H9 (cell line): ENCODE results near the gene TNIK. TPM values are rescaled to one million over a fixed set of nuclear protein-coding genes. Genes with fewer than 3 reads are reported as not detected.

ENCODE experiments used
- DNase-seq: peaks from one replicate; pipeline ENCODE4 v3.0.0-alpha.2; 2017
- H2AFZ ChIP-seq: one replicate; pipeline ENCODE4 v1.6.1; 2013; ENCODE audit warnings: mild to moderate bottlenecking, low read length, control low read depth, moderate library complexity
- H2AK5ac ChIP-seq: 2 replicates; pipeline ENCODE4 v1.6.1; 2013; ENCODE audit warnings: low read length, control low read depth, mixed read lengths; ENCODE audit not compliant: insufficient read length
- H2BK120ac ChIP-seq: one replicate; pipeline ENCODE4 v1.6.1; 2013; ENCODE audit warnings: low read depth, mild to moderate bottlenecking, low read length, control low read depth, inconsistent platforms; ENCODE audit not compliant: poor library complexity, severe bottlenecking
- H2BK12ac ChIP-seq: 2 replicates; pipeline ENCODE4 v1.6.1; 2013; ENCODE audit warnings: low read length, control low read depth, mixed read lengths, low read depth; ENCODE audit not compliant: insufficient read length
- H2BK15ac ChIP-seq: 2 replicates; pipeline ENCODE4 v1.6.1; 2013; ENCODE audit warnings: low read depth, low read length, control low read depth
- H2BK20ac ChIP-seq: one replicate; pipeline ENCODE4 v1.6.1; 2013; ENCODE audit warnings: low read depth, mild to moderate bottlenecking, low read length, control low read depth, inconsistent platforms; ENCODE audit not compliant: poor library complexity, severe bottlenecking
- H2BK5ac ChIP-seq: 2 replicates; pipeline ENCODE4 v1.6.1; 2013; ENCODE audit warnings: low read length, control low read depth, mixed read lengths; ENCODE audit not compliant: insufficient read length
- H3K14ac ChIP-seq: 2 replicates; pipeline ENCODE4 v1.6.1; 2013; ENCODE audit warnings: low read length, control low read depth; ENCODE audit not compliant: insufficient read depth
- H3K18ac ChIP-seq: 2 replicates; pipeline ENCODE4 v1.6.1; 2013; ENCODE audit warnings: low read depth, mild to moderate bottlenecking, mixed read lengths, low read length, control low read depth; ENCODE audit not compliant: insufficient read length
- H3K23ac ChIP-seq: 2 replicates; pipeline ENCODE4 v1.6.1; 2013; ENCODE audit warnings: low read length, control low read depth, mixed read lengths, low read depth; ENCODE audit not compliant: insufficient read length
- H3K23me2 ChIP-seq: 2 replicates; pipeline ENCODE4 v1.6.1; 2013; ENCODE audit warnings: low read depth, mild to moderate bottlenecking, mixed read lengths, low read length, control low read depth; ENCODE audit not compliant: insufficient read length, poor library complexity, severe bottlenecking
- H3K27ac ChIP-seq: 2 replicates; pipeline ENCODE4 v1.5.1; 2013; ENCODE audit warnings: low read length, control low read depth, mixed read lengths, low read depth; ENCODE audit not compliant: insufficient read length
- H3K27me3 ChIP-seq: 2 replicates; pipeline ENCODE4 v1.6.1; 2013; ENCODE audit warnings: low read length, control low read depth, inconsistent platforms; ENCODE audit not compliant: insufficient read depth
- H3K4ac ChIP-seq: 2 replicates; pipeline ENCODE4 v1.6.1; 2013; ENCODE audit warnings: low read depth, mild to moderate bottlenecking, control low read depth, inconsistent platforms, low read length, moderate library complexity
- H3K4me1 ChIP-seq: 2 replicates; pipeline ENCODE4 v1.6.1; 2013; ENCODE audit warnings: low read length, control low read depth, inconsistent platforms; ENCODE audit not compliant: insufficient read depth
- H3K4me2 ChIP-seq: 2 replicates; pipeline ENCODE4 v1.6.1; 2013; ENCODE audit warnings: low read length, control low read depth, mixed read lengths; ENCODE audit not compliant: insufficient read length, insufficient read depth
- H3K56ac ChIP-seq: 2 replicates; pipeline ENCODE4 v1.6.1; 2013; ENCODE audit warnings: low read depth, mild to moderate bottlenecking, mixed read lengths, low read length, control low read depth; ENCODE audit not compliant: insufficient read length
- H3K79me1 ChIP-seq: 2 replicates; pipeline ENCODE4 v1.6.1; 2013; ENCODE audit warnings: low read depth, mild to moderate bottlenecking, moderate library complexity, low read length, control low read depth, inconsistent platforms; ENCODE audit not compliant: insufficient read depth, poor library complexity, severe bottlenecking
- H3K79me2 ChIP-seq: 2 replicates; pipeline ENCODE4 v1.6.1; 2013; ENCODE audit warnings: low read length, control low read depth, inconsistent platforms; ENCODE audit not compliant: insufficient read depth
- H3K9ac ChIP-seq: 2 replicates; pipeline ENCODE4 v1.6.1; 2013; ENCODE audit warnings: low read length, control low read depth, mixed read lengths; ENCODE audit not compliant: insufficient read length; ENCODE audit errors: extremely low read depth
- H3K9me3 ChIP-seq: one replicate; pipeline ENCODE4 v1.6.1; 2013; ENCODE audit warnings: low read depth, low read length, inconsistent platforms; ENCODE audit not compliant: control insufficient read depth
- H3T11ph ChIP-seq: one replicate; pipeline ENCODE4 v1.6.1; 2013; ENCODE audit warnings: mild to moderate bottlenecking, low read length, control low read depth, inconsistent platforms
- H4K20me1 ChIP-seq: one replicate; pipeline ENCODE4 v1.6.1; 2013; ENCODE audit not compliant: control insufficient read depth, insufficient read length, insufficient read depth
- H4K5ac ChIP-seq: 2 replicates; pipeline ENCODE4 v1.6.1; 2013; ENCODE audit warnings: low read depth, mild to moderate bottlenecking, mixed read lengths, low read length, control low read depth; ENCODE audit not compliant: insufficient read length
- H4K8ac ChIP-seq: replicated peaks from 2 replicates; pipeline ENCODE4 v1.6.1; 2013; ENCODE audit warnings: low read length, control low read depth, mixed read lengths, low read depth; ENCODE audit not compliant: insufficient read length
- H4K91ac ChIP-seq: 2 replicates; pipeline ENCODE4 v1.6.1; 2013; ENCODE audit warnings: low read depth, mild to moderate bottlenecking, moderate library complexity, mixed read lengths, low read length, control low read depth; ENCODE audit not compliant: insufficient read length
- H3K27ac Mint-ChIP-seq, 3 experiments: 2 replicates in 2 of 3; 3 replicates in 1 of 3; pipeline ENCODE4 v1.8.0; 2020 to 2021; ENCODE audit warnings: mixed read lengths in 3 of 3, mild to moderate bottlenecking in 1 of 3, moderate library complexity in 1 of 3
- H3K27me3 Mint-ChIP-seq: 2 replicates; pipeline ENCODE4 v1.8.0; 2021; ENCODE audit warnings: low read depth, mild to moderate bottlenecking, moderate library complexity, mixed read lengths
- H3K36me3 Mint-ChIP-seq, 3 experiments: 2 replicates in 2 of 3; 3 replicates in 1 of 3; pipeline ENCODE4 v1.8.0; 2020 to 2021; ENCODE audit warnings: low read depth in 3 of 3, mixed read lengths in 3 of 3; ENCODE audit not compliant: insufficient read depth in 1 of 3
- H3K4me1 Mint-ChIP-seq, 2 experiments: 2 replicates each; pipeline ENCODE4 v1.8.0; 2020; ENCODE audit warnings: mixed read lengths in 2 of 2
- H3K4me3 Mint-ChIP-seq, 2 experiments: 2 replicates in 1 of 2; 3 replicates in 1 of 2; pipeline ENCODE4 v1.8.0; 2020 to 2021; ENCODE audit warnings: mild to moderate bottlenecking in 2 of 2, mixed read lengths in 2 of 2, moderate library complexity in 1 of 2
- H3K9me3 Mint-ChIP-seq, 2 experiments: 2 replicates in 1 of 2; 3 replicates in 1 of 2; pipeline ENCODE4 v1.8.0; 2020; ENCODE audit warnings: mild to moderate bottlenecking in 2 of 2, mixed read lengths in 2 of 2, moderate library complexity in 1 of 2
- WGBS: extraction: QIAGEN DNeasy Blood & Tissue Kit; methylation state at CpG from one replicate; pipeline ENCODE4 v1.1.7; 2013; ENCODE audit warnings: missing lambda C conversion rate, low lambda C conversion rate, mixed read lengths; ENCODE audit not compliant: insufficient read length; ENCODE audit errors: extremely low coverage; 5-methylcytosine and 5-hydroxymethylcytosine counted together
- total RNA-seq: library from RNA; stranded (reverse); gene quantifications from 2 replicates; pipeline ENCODE4 v1.2.1, GENCODE V29; 2021
- TF ChIP-seq, protein P1 (sequence below): fragments of 200-600 bp; sonication (generic); conservative IDR thresholded peaks from 3 replicates; pipeline ENCODE4 v1.8.0; 2021; ENCODE audit warnings: antibody characterized with exemption, mild to moderate bottlenecking

The TNIK gene
- total RNA-seq, 1 experiment from 2014 or later = 15.9 TPM

DNA sequence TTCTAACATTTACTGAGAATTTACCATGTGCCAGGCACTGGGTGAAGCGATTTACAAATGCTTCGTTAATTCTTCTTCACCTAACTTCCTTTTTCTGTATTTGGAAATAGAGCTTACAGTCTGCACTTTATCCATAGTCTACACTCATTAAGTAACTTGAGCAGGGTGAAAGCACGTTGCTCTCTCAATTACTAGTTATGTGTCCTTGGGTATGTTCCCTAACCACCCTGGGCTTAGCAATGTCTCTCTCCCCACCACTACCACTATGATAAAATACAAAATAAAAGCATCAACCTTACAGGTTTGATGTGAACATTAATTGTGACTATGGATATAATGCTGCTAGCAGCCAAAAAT, 260.8 kb downstream of the TNIK start:
- Histone ChIP-seq H4K91ac (no peak overlapping the region), H2AFZ (no peak overlapping the region), H3K4me2 (no peak overlapping the region), H4K8ac (no peak overlapping the region), H2AK5ac (no peak overlapping the region), H2BK5ac (no peak overlapping the region), H3K18ac (no peak overlapping the region), H3K79me2 (no peaks in the 10 kb centered on the region), H3K56ac (no peak overlapping the region), H2BK120ac (no peak overlapping the region), H4K5ac (no peak overlapping the region), H3K27ac (no peak overlapping the region), H3K79me1 (no peaks in the 10 kb centered on the region), H3K9me3 (no peaks in the 10 kb centered on the region), H3K14ac (no peak overlapping the region), H3T11ph (no peak overlapping the region), H3K27me3 (no peaks in the 10 kb centered on the region), H2BK15ac (no peak overlapping the region), H3K23me2 (no peaks in the 10 kb centered on the region), H2BK12ac (no peak overlapping the region), H3K23ac (no peak overlapping the region), H3K4ac (no peak overlapping the region), H3K4me1 (no peaks in the 10 kb centered on the region; the same call in 1 of the 2 replicates), H3K9ac (no peak overlapping the region), H4K20me1 (no peaks in the 10 kb centered on the region), H2BK20ac (no peak overlapping the region)
- Mint-ChIP-seq H3K9me3 (no peaks in the 10 kb centered on the region), H3K27ac (no peak overlapping the region; a peak in 1 of 7 replicates), H3K4me1 (peaks cover 12% of the 10 kb centered on the region in 2 experiments), H3K36me3 (peaks cover 0 to 2% (median 0%) of the 10 kb centered on the region in 3 experiments; a peak in 2 of 7 replicates), H3K4me3 (no peak overlapping the region), H3K27me3 (no peaks in the 10 kb centered on the region)
- WGBS = no CpG with 5 or more reads among the region's 3 CpGs
- TF ChIP-seq, protein P1, sequence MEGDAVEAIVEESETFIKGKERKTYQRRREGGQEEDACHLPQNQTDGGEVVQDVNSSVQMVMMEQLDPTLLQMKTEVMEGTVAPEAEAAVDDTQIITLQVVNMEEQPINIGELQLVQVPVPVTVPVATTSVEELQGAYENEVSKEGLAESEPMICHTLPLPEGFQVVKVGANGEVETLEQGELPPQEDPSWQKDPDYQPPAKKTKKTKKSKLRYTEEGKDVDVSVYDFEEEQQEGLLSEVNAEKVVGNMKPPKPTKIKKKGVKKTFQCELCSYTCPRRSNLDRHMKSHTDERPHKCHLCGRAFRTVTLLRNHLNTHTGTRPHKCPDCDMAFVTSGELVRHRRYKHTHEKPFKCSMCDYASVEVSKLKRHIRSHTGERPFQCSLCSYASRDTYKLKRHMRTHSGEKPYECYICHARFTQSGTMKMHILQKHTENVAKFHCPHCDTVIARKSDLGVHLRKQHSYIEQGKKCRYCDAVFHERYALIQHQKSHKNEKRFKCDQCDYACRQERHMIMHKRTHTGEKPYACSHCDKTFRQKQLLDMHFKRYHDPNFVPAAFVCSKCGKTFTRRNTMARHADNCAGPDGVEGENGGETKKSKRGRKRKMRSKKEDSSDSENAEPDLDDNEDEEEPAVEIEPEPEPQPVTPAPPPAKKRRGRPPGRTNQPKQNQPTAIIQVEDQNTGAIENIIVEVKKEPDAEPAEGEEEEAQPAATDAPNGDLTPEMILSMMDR = no peak
- no peak for DNase-seq
